ENCODE measurements around the gene EXOC3L1. TPM values are rescaled to one million over a fixed set of nuclear protein-coding genes. Genes with fewer than 3 reads are reported as not detected.

EXOC3L1 gene
- total and polyA plus RNA-seq, 2 of the 13 experiments (the other 11 are each of a cell fraction or from before 2014, with no cell fraction given): 0.12 TPM; not detected in 1

GRCh38 chr16:67191995-67192681 lies 2.2 kb upstream of the EXOC3L1 start, which contains the start of gene E2F4 (continued):
- TF ChIP-seq ZBTB10 (CRISPR knock-in tag; IDR thresholded peaks at IDR 0.05; ENCODE audit: borderline replicate concordance) (peak; percentile 33; the same call in 1 of the 2 replicates), ZNF605 (CRISPR knock-in tag; IDR thresholded peaks at IDR 0.05) (no peak), GLI4 (CRISPR knock-in tag; IDR thresholded peaks at IDR 0.05; ENCODE audit: borderline replicate concordance) (peak; percentile 45; the same call in 1 of the 2 replicates), HIVEP1 (CRISPR knock-in tag; IDR thresholded peaks at IDR 0.05) (no peak), SSRP1 (CRISPR knock-in tag; IDR thresholded peaks at IDR 0.05) (no peak), CEBPG (CRISPR knock-in tag; IDR thresholded peaks at IDR 0.05) (peak; percentile 38; the same call in 1 of the 2 replicates), ZNF333 (CRISPR knock-in tag; IDR thresholded peaks at IDR 0.05; ENCODE audit: borderline replicate concordance) (peak; percentile 51; the same call in 1 of the 2 replicates), IKZF4 (CRISPR knock-in tag; IDR thresholded peaks at IDR 0.05; ENCODE audit: borderline replicate concordance, low read depth, not compliant biosample characterization) (no peak), ZNF496 (CRISPR knock-in tag; IDR thresholded peaks at IDR 0.05; ENCODE audit: insufficient replicate concordance) (no peak), ZNF746 (CRISPR knock-in tag; IDR thresholded peaks at IDR 0.05) (no peak), ZNF326 (CRISPR knock-in tag; IDR thresholded peaks at IDR 0.05; ENCODE audit: borderline replicate concordance) (no peak), SUZ12 (IDR thresholded peaks at IDR 0.05; ENCODE audit: low read depth, low read length) (no peak), MLX (CRISPR knock-in tag; IDR thresholded peaks at IDR 0.05) (peak; percentile 30; the same call in 1 of the 2 replicates), HOXA3 (CRISPR knock-in tag; IDR thresholded peaks at IDR 0.05) (peak; percentile 96), FOXP1 (IDR thresholded peaks at IDR 0.05) (no peak), FOXP1 (CRISPR knock-in tag; IDR thresholded peaks at IDR 0.05) (no peak), TCF12 (IDR thresholded peaks at IDR 0.05) (no peak), TCF12 (CRISPR knock-in tag; IDR thresholded peaks at IDR 0.05) (peak; percentile 72; the same call in 1 of the 2 replicates), ZNF747 (CRISPR knock-in tag; IDR thresholded peaks at IDR 0.05; ENCODE audit: borderline replicate concordance) (peak; percentile 28; the same call in 1 of the 2 replicates), SMYD3 (CRISPR knock-in tag; IDR thresholded peaks at IDR 0.05) (0 out of 2 replicates have a peak, but pooled peaks have one; percentile 67), ZNF710 (CRISPR knock-in tag; IDR thresholded peaks at IDR 0.05; ENCODE audit: borderline replicate concordance) (0 out of 2 replicates have a peak, but pooled peaks have one; percentile 38), MIER2 (CRISPR knock-in tag; IDR thresholded peaks at IDR 0.05) (peak; percentile 60; the same call in 1 of the 2 replicates), ZNF558 (CRISPR knock-in tag; IDR thresholded peaks at IDR 0.05; ENCODE audit: borderline replicate concordance) (no peak), NR2F1 (CRISPR knock-in tag; IDR thresholded peaks at IDR 0.05) (no peak; a peak in 1 of 4 replicates)
- TF ChIP-seq, protein P1, sequence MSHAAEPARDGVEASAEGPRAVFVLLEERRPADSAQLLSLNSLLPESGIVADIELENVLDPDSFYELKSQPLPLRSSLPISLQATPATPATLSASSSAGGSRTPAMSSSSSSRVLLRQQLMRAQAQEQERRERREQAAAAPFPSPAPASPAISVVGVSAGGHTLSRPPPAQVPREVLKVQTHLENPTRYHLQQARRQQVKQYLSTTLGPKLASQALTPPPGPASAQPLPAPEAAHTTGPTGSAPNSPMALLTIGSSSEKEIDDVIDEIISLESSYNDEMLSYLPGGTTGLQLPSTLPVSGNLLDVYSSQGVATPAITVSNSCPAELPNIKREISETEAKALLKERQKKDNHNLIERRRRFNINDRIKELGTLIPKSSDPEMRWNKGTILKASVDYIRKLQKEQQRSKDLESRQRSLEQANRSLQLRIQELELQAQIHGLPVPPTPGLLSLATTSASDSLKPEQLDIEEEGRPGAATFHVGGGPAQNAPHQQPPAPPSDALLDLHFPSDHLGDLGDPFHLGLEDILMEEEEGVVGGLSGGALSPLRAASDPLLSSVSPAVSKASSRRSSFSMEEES (CRISPR knock-in tag; IDR thresholded peaks at IDR 0.05): peak; percentile 55

Measured in HepG2 (cell line).